Gastroesophageal sphincter (tissue), 4 donors: Measurements from ENCODE around the gene GADL1. TPM values are rescaled to one million over a fixed set of nuclear protein-coding genes. Genes with fewer than 3 reads are reported as not detected.

ENCODE experiments used
- ATAC-seq: fragments of 150-250 bp; one replicate; pipeline ENCODE4 v1.9.1; 2016; ENCODE audit warnings: mild to moderate bottlenecking, moderate library complexity
- H3K27ac ChIP-seq, 4 donors: fragments of 200-600 bp; sonication (generic) in 3 of 4; 1 replicate in 3 of 4; 2 replicates in 1 of 4; pipeline ENCODE4 v1.5.1; 2016 to 2019
- H3K27me3 ChIP-seq: fragments of 200-600 bp; sonication (generic); one replicate; pipeline ENCODE4 v1.5.1; 2019
- H3K36me3 ChIP-seq, 2 donors: fragments of 200-600 bp; sonication (generic); one replicate each; pipeline ENCODE4 v1.5.1; 2019; ENCODE audit warnings: control low read depth in 1 of 2
- H3K4me1 ChIP-seq, 3 donors: fragments of 200-600 bp; sonication (generic); 1 replicate in 2 of 3; 2 replicates in 1 of 3; pipeline ENCODE4 v1.5.1; 2016 to 2019; ENCODE audit warnings: control low read depth in 2 of 3
- H3K4me3 ChIP-seq, 2 donors: fragments of 200-600 bp; sonication (generic); one replicate each; pipeline ENCODE4 v1.5.1; 2019; ENCODE audit warnings: mild to moderate bottlenecking in 1 of 2, moderate library complexity in 1 of 2
- H3K9me3 ChIP-seq, 3 donors: fragments of 200-600 bp; sonication (generic); one replicate each; pipeline ENCODE4 v1.5.1; 2017 to 2019; ENCODE audit warnings: control low read depth in 2 of 3
- EP300 ChIP-seq: sonication (generic); formaldehyde crosslinking; IDR thresholded peaks from one replicate; pipeline ENCODE4 v1.6.1; 2017; ENCODE audit warnings: antibody characterized with exemption, mild to moderate bottlenecking
- POLR2A ChIP-seq, 2 donors: fragments of 450-650 bp; IDR thresholded peaks; one replicate each; pipeline ENCODE4 v1.6.1; 2017; ENCODE audit warnings: antibody characterized with exemption in 2 of 2, mild to moderate bottlenecking in 2 of 2, moderate library complexity in 1 of 2
- POLR2AphosphoS5 ChIP-seq: sonication (generic); formaldehyde crosslinking; IDR thresholded peaks from one replicate; pipeline ENCODE4 v1.6.1; 2017; ENCODE audit warnings: antibody characterized with exemption
- WGBS, 2 donors: methylation state at CpG; one replicate each; pipeline ENCODE4 v1.1.5; 2018; ENCODE audit warnings: low coverage in 1 of 2; 5-methylcytosine and 5-hydroxymethylcytosine counted together
- total RNA-seq, 4 donors: library from RNA; depleted of rRNA; stranded (reverse); fragments of >200 nt; gene quantifications; one replicate each; pipeline ENCODE4 v1.1.0, GENCODE V29; 2016
- TF ChIP-seq, protein P1 (sequence below), 4 experiments: fragments of 200-600 bp in 2 of 4; fragments of 450-650 bp in 2 of 4; sonication (generic) in 1 of 4; IDR thresholded peaks; one replicate each; pipeline ENCODE4 v1.5.1; 2017 to 2019; ENCODE audit warnings: antibody characterized with exemption in 4 of 4, mild to moderate bottlenecking in 2 of 4, moderate library complexity in 2 of 4

Gene GADL1
- total RNA-seq, 4 donors from 2014 or later: 2.2 to 20.9 (median 3.9) TPM

DNA sequence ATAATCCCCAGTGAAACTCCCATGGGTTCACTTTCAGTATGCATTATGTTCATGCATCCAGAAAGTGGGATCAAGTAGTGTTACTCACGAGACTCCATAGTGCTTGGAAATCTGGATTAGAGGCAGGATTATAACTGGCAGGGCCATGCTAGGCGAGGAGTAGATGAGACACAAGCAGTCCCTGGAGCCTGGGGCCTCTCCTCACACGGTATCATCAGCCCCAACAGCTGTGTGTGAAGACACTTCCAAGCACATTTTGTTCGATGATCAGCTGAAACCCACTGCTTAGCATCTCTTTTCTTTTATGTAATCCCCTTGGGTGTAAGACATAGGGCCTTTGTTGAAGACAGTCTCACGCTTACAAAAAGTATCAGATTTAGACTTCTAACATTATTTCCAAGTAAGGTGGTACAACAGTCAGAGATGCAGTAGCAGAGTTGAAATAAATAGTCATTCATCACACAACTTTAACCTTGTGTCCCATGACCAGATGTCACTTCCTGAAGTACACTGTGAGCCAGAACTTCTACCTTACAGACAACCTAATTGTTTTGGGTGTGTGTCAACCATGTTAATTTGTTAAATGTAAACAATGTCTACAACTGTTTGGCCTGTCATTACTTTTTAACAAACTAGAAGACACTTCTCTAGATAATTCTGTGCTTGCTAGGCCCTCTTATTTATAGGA is 116.9 kb downstream of the GADL1 start:
- no peak for ATAC-seq
- H3K36me3 ChIP-seq: peaks cover 0 to 6% of the 10 kb centered on the region in 2 donors
- H3K4me1 ChIP-seq: peaks cover 0 to 4% (median 0%) of the 10 kb centered on the region in 3 donors
- 44 to 80% methylated on average over 3 to 4 of the region's 5 CpGs for WGBS, 2 donors
- no peak overlapping the region for H3K27ac ChIP-seq
- TF ChIP-seq EP300 (no peak), POLR2A (IDR thresholded peaks at IDR 0.05) (no peak), POLR2AphosphoS5 (no peak)
- TF ChIP-seq, protein P1, sequence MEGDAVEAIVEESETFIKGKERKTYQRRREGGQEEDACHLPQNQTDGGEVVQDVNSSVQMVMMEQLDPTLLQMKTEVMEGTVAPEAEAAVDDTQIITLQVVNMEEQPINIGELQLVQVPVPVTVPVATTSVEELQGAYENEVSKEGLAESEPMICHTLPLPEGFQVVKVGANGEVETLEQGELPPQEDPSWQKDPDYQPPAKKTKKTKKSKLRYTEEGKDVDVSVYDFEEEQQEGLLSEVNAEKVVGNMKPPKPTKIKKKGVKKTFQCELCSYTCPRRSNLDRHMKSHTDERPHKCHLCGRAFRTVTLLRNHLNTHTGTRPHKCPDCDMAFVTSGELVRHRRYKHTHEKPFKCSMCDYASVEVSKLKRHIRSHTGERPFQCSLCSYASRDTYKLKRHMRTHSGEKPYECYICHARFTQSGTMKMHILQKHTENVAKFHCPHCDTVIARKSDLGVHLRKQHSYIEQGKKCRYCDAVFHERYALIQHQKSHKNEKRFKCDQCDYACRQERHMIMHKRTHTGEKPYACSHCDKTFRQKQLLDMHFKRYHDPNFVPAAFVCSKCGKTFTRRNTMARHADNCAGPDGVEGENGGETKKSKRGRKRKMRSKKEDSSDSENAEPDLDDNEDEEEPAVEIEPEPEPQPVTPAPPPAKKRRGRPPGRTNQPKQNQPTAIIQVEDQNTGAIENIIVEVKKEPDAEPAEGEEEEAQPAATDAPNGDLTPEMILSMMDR (IDR thresholded peaks at IDR 0.05): no peak
- H3K27me3 ChIP-seq: no peaks in the 10 kb centered on the region
- no peaks in the 10 kb centered on the region for H3K9me3 ChIP-seq
- H3K4me3 ChIP-seq: no peak overlapping the region

DNA sequence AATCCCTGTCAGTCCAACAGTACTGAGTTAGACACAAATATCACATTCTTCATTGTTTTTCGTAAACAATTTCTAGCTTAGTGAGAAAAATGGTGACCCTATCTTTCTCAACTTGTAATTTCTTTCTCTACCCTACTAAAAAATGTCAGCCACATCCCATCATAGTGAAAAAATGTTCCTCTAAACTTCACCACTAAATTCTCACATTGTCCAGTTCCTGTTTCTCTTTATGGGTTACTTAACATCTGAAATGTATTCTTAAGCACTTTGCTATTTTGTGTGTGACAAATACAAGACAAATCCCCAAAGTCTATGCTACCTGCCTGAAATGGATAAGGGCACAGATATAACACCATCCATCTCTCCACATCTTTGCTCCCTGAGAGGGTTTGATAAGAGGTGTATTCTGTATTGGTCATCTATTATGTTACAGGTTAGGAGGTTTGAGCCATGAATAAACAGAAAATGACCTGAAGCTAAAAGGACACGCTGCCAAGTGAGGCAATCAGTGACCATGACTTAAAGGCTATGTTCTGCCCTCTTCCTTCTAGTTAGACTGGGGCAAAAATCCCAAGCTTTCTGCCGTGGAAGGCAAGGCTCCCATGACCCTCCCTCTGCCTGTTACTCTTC is 118.2 kb downstream of the GADL1 start:
- no peak for ATAC-seq
- H3K4me3 ChIP-seq: no peak overlapping the region
- H3K9me3 ChIP-seq: no peaks in the 10 kb centered on the region
- peaks cover 0 to 6% of the 10 kb centered on the region in 2 donors for H3K36me3 ChIP-seq
- 86 to 93% methylated on average over 3 of the region's 3 CpGs for WGBS, 2 donors
- H3K27me3 ChIP-seq: no peaks in the 10 kb centered on the region
- TF ChIP-seq POLR2A (IDR thresholded peaks at IDR 0.05): no peak
- TF ChIP-seq EP300: no peak
- TF ChIP-seq, protein P1 (IDR thresholded peaks at IDR 0.05): no peak
- no peak for TF ChIP-seq POLR2AphosphoS5
- no peak overlapping the region for H3K27ac ChIP-seq
- H3K4me1 ChIP-seq: peaks cover 0 to 4% (median 0%) of the 10 kb centered on the region in 3 donors

DNA sequence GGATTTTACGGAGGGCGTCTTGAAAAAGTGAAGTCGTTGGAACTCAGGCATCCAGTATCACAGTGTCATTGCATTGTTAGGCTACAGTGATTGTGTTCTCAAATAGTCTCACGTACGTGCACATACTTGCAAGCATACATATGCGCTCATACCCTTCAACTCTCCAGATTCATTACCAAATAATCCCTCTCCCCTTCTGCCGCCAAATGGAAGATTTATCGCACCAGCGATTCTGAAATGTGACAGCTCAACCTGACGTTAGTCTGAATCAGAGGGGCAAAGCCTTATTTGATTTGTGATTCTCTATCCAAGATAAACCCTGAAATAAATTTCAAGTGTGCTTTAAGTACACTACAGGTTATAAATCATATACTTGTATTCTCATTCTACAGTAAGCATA is 119.4 kb downstream of the GADL1 start:
- 23 to 30% methylated on average over 10 of the region's 10 CpGs for WGBS, 2 donors
- no peak for ATAC-seq
- TF ChIP-seq, protein P1 (IDR thresholded peaks at IDR 0.05): no peak
- TF ChIP-seq EP300 (no peak), POLR2A (IDR thresholded peaks at IDR 0.05) (no peak), POLR2AphosphoS5 (no peak)
- H3K36me3 ChIP-seq: peaks cover 0 to 6% of the 10 kb centered on the region in 2 donors
- no peak overlapping the region for H3K27ac ChIP-seq
- peak overlapping the region in 1 of 2 donors; percentile 14 for H3K4me3 ChIP-seq
- H3K27me3 ChIP-seq: no peaks in the 10 kb centered on the region
- H3K4me1 ChIP-seq: peaks cover 0 to 11% (median 0%) of the 10 kb centered on the region in 3 donors
- no peaks in the 10 kb centered on the region for H3K9me3 ChIP-seq

DNA sequence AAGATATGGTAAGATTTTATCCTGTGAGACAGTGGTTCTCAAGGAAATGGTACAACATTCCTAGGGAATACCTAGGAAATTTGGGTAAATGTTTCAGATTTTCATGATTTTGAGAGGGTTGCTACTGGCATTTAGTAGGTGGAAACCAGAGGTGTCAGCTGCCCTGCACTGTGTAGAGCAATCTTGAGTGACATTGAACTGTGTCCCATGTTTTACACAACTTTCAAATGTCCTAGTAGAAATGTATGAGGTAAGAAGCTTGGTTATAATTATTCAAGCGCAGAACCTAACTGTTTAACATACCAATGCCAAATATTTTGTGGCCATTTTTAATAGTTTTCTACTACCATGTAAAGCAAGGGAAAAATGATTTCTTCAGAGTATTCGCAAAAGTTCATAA is 120.4 kb downstream of the GADL1 start:
- Histone ChIP-seq H3K27me3 (no peaks in the 10 kb centered on the region), H3K27ac (no peak overlapping the region), H3K4me3 (no peak overlapping the region), H3K4me1 (peaks cover 0 to 13% (median 0%) of the 10 kb centered on the region in 3 donors), H3K9me3 (no peaks in the 10 kb centered on the region), H3K36me3 (peaks cover 0 to 6% of the 10 kb centered on the region in 2 donors)
- TF ChIP-seq, protein P1 (IDR thresholded peaks at IDR 0.05): no peak
- TF ChIP-seq EP300: no peak
- TF ChIP-seq POLR2AphosphoS5: no peak
- no peak for TF ChIP-seq POLR2A (IDR thresholded peaks at IDR 0.05)
- WGBS, 2 donors: 73 to 88% methylated on average over 2 of the region's 2 CpGs
- ATAC-seq: no peak
